GM19438 (cell line): ENCODE measurements around the gene ADH1C.
"Not testable (repeated sequence)": the region's sequence is repeated elsewhere in the genome, so short reads cannot be mapped to it uniquely, and the experiment has no call there.

ENCODE experiments used
- ATAC-seq: cut with Tn5 transposase; IDR thresholded peaks from one replicate; pipeline ENCODE4 v1.9.1; 2021; ENCODE audit warnings: low read depth; ENCODE audit not compliant: unreplicated experiment

Gene ADH1C

GRCh38 chr4:99352602-99353537 is at the start of gene ADH1C:
ADH1C (minus strand) TSS chr4:99352746; CDS start chr4:99352675, 71 bp downstream.
- no peak for ATAC-seq

- ATAC-seq: no peak
Measured at GRCh38 chr4:99400831-99401230, 48.3 kb upstream of the ADH1C start.

GRCh38 chr4:99399017-99399416 is 46.5 kb upstream of the ADH1C start:
- ATAC-seq: no peak

GRCh38 chr4:99395595-99396364 is 43.2 kb upstream of the ADH1C start:
- no peak for ATAC-seq

GRCh38 chr4:99394896-99395295 is 42.4 kb upstream of the ADH1C start:
- ATAC-seq: no peak

GRCh38 chr4:99390055-99390454 is 37.5 kb upstream of the ADH1C start:
- no peak for ATAC-seq

- no peak for ATAC-seq
Measured at GRCh38 chr4:99389606-99390005, 37.1 kb upstream of the ADH1C start.

GRCh38 chr4:99383833-99384392 is 31.4 kb upstream of the ADH1C start:
- ATAC-seq: no peak

- ATAC-seq: no peak
Measured at GRCh38 chr4:99383399-99383798, 30.9 kb upstream of the ADH1C start.

- no peak for ATAC-seq
Measured at GRCh38 chr4:99382745-99383360, 30.3 kb upstream of the ADH1C start.

- no peak for ATAC-seq
Measured at GRCh38 chr4:99381588-99382175, 29.1 kb upstream of the ADH1C start.

GRCh38 chr4:99379571-99379970 is 27.0 kb upstream of the ADH1C start:
- ATAC-seq: no peak

- no peak for ATAC-seq
Measured at GRCh38 chr4:99378876-99379275, 26.3 kb upstream of the ADH1C start.

GRCh38 chr4:99377341-99377740 is 24.8 kb upstream of the ADH1C start:
- ATAC-seq: not testable (repeated sequence)

- not testable (repeated sequence) for ATAC-seq
Measured at GRCh38 chr4:99372464-99372863, 19.9 kb upstream of the ADH1C start.

GRCh38 chr4:99367817-99368216 is 15.3 kb upstream of the ADH1C start:
- ATAC-seq: not testable (repeated sequence)

GRCh38 chr4:99366491-99366890 is 13.9 kb upstream of the ADH1C start:
- ATAC-seq: no peak

GRCh38 chr4:99362768-99363167 is 10.2 kb upstream of the ADH1C start:
- ATAC-seq: no peak

- ATAC-seq: no peak
Measured at GRCh38 chr4:99361899-99362275, 9.3 kb upstream of the ADH1C start.

- no peak for ATAC-seq
Measured at GRCh38 chr4:99361268-99361898, 8.8 kb upstream of the ADH1C start.
